ENCODE data around the gene POLR3K. TPM values are rescaled to one million over a fixed set of nuclear protein-coding genes. Genes with fewer than 3 reads are reported as not detected.

The POLR3K gene
- total RNA-seq, 1 donor from 2014 or later = 7.1 TPM

- DNase-seq (ENCODE audit: low spot score) (no peak), ATAC-seq (peak; percentile 58)
- intact Hi-C loops (cut with DNase I) = no loop called here
Measured at GRCh38 chr16:67884-68789, 14.7 kb upstream of the POLR3K start.

DNA sequence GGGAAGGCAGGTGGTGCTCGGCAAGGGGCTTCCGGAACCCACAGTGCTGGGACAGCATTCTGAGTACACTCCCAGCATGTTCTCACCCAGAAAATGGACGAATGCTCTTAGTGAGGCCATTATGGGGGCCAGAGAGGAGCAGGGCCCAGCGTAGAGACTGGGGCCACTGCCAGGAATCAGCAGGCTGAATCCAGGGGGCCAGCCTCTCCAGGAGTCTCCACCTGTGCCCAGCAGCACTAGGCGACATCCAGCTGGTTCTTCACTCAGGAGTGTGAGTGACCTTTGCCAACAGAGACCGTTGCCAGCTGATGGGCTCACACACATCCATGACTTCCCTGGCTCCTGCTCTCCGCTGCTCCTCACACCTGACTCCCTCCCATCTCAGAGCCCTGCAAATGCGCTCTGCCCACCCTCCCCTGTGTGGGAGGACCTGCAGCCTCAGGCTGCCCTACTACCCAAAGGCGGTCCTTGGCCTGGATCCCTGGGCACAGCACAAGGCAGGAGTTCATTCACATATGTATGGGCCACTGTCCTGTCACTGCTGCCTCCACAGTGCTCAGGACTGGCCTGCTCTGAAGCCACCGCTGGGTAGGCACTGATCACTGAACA lies 13.9 kb upstream of the POLR3K start:
- no peak for DNase-seq (ENCODE audit: low spot score)
- intact Hi-C loops (cut with DNase I) = no loop called here
- ATAC-seq = peak; percentile 3

GRCh38 chr16:66309-67182 lies 13.1 kb upstream of the POLR3K start:
- ATAC-seq (no peak), DNase-seq (ENCODE audit: low spot score) (no peak)
- intact Hi-C loops (cut with DNase I) = no loop called here

- intact Hi-C loops (cut with DNase I) = loop anchor here (2.0 kb wide), 1 partner anchor 31 kb away; no protein-coding TSS in a partner anchor
- ATAC-seq = peak; percentile 69
- DNase-seq (ENCODE audit: low spot score) = peak; percentile 91
Measured at GRCh38 chr16:65745-66144, 12.3 kb upstream of the POLR3K start.

DNA sequence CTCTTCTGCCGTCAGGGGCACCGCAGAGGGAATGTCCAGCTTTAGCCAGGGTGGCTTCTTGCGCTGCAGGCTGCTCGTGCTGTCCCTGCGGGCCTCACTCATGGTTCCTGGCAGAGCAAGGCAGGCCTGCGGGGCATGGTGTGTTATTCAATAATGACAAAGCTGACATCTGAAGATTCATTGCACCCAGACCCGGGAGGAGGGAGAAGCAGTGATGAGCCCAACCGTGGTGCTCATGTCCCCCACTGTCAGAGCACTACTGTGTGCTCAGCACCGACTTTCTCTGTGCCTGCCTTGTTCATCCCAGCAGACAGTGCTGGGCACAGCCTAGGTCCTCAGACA lies 11.5 kb upstream of the POLR3K start:
- no peak for ATAC-seq
- no peak for DNase-seq (ENCODE audit: low spot score)
- intact Hi-C loops (cut with DNase I) = loop anchor here (2.0 kb wide), 1 partner anchor 32 kb away; no protein-coding TSS in a partner anchor

DNA sequence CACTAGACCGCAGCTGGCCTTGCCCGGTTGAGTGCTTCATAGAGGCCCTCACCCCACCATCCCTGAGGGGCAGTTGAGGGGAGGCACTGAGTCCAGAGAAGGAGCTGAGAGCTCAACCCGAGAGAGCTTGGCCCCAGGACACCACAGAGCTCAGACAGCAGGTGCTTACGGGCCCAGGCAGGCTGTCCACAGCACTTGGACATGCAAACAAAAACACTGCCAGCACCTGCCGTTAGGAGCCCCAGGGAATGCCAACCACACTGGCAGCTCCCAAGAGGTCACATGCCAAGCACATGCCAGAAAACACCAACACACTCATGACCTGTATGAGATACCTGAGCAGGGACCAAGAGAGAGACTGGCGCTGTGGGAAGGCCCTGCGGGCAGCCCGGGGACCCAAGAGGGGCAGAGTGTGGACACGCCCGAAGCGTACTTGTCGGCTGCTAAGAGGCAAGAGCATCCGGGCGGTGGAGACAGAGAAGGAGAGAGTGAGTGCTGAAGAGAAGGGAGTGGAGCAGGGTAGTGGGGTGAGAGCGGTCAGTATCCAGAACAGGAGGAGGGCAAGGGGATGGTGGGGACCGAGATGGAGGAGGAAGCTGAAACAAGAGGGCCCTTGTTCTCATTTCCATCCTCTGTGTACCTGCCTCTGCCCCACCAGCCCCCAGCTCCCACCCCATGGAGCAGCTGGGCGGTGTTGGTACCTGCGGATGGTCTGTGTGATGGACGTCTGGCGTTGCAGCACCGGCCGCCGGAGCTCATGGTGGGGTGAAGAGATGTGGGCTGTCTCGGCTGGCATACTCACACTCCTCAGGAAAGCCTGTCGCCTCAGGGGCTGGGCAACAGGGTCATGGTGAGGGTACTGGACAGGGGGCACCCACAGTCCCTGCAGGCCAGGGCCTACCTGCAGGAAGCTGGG lies 10.8 kb upstream of the POLR3K start:
- intact Hi-C loops (cut with DNase I) = loop anchor here (2.0 kb wide), 1 partner anchor 33 kb away; no protein-coding TSS in a partner anchor
- ATAC-seq = no peak
- no peak for DNase-seq (ENCODE audit: low spot score)

- intact Hi-C loops (cut with DNase I) = no loop called here
- DNase-seq (ENCODE audit: low spot score) = peak; percentile 55
- no peak for ATAC-seq
Measured at GRCh38 chr16:63466-63865, 10.1 kb upstream of the POLR3K start.

GRCh38 chr16:62968-63391 lies 9.6 kb upstream of the POLR3K start:
- intact Hi-C loops (cut with DNase I) = no loop called here
- ATAC-seq (no peak), DNase-seq (ENCODE audit: low spot score) (peak; percentile 57)

DNA sequence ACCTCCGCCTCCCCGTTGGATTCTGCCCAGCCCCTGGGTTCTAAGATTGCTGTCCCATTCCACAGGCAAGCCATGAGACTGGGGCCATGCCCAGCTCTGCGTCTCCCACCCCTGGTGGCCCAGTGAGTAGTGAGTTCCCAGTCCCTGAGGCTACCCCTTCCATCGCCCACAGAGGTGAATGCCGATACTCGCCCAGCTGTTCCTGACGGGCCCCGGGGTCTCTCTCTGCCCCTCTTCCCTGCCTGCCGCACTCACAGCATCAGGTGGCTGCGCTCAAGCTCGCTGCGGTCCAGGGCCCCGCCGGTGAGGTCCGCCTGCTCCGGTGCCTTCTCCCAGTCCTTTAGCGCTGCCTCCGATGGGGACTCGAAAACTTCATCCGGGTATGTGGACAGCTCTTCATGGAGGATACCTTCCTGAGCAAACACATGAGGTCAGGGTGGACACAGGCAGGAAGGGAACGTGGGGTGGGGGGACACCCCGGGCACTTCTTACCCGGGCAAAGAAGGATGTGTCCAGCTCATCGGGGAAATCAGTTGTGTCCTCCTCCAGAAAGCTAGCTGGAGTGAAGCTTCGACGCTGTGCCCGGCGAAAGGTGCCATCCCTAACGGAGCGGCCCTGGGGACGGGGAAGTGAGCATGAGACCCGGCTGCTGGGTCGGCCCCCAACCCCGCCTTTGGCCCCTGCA lies 9.0 kb upstream of the POLR3K start:
- intact Hi-C loops (cut with DNase I) = no loop called here
- ATAC-seq = no peak
- DNase-seq (ENCODE audit: low spot score) = no peak

GRCh38 chr16:61879-62281 lies 8.5 kb upstream of the POLR3K start:
- no peak for ATAC-seq
- intact Hi-C loops (cut with DNase I) = no loop called here
- peak; percentile 56 for DNase-seq (ENCODE audit: low spot score)

DNA sequence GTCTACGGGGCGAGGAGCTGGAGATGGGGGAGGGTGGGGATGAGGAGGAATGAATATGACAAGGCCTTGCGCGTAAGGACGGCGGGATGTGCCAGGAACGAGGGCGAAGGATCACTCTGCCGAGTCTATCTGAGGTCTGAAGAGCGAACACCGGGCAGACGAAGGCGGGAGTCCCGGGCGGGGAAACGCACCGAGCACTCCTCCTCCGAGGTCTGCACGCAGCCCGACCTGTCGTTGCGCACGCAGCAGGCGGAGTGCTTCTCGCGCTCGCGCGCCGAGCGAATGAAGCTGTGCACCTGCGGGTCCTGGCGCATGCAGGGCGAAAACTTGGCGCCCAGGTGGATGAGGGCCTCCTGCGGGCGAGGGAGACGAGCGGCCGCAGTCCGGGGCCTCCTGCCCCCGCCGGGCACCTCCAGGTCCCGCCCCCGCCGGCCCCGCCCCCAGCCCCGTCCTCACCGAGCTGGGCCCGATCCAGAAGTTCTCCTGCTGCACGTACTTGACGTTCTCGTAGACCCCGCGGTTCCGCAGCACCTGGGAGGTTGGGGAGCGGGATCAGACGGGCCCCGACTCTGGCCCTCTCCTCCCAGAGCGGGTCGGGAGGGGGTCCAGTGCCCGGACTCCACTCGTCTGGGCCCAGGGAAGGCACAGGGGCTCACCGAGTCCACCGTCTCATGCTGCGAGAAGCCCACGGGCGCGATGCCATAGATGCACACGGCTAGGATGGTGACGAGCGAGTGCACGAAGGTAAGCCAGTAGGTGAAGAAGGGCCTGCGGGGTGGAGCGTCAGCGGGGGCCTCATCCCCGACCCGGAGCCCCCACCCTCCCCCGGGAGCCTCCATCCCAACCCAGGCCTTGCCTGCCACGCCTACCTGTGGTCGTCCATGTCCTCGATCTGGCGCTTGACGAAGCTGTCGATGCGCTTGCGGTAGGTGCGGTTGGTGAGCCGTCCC lies 7.8 kb upstream of the POLR3K start:
- intact Hi-C loops (cut with DNase I) = no loop called here
- no peak for ATAC-seq
- DNase-seq (ENCODE audit: low spot score) = peak; percentile 59

DNA sequence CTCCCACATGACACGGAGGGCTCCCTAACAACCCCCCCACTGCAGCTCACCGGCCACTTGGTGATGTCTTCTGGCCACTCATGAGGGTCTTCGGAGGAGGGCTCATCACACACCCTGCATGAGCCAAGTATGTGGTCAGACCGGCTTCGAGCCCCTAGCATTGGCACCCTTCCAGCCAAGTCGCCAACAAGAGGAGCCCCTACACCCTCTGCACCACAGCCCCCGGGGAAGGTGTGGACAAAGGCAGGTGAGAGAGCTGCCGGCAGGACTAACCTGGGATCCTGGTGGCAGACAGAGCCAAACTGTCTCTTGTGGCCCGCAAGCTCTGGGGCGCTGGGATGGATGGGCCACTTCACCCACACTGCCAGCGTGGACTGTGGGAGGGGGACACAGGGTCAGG lies 6.8 kb upstream of the POLR3K start:
- intact Hi-C loops (cut with DNase I) = no loop called here
- ATAC-seq (no peak), DNase-seq (ENCODE audit: low spot score) (no peak)

DNA sequence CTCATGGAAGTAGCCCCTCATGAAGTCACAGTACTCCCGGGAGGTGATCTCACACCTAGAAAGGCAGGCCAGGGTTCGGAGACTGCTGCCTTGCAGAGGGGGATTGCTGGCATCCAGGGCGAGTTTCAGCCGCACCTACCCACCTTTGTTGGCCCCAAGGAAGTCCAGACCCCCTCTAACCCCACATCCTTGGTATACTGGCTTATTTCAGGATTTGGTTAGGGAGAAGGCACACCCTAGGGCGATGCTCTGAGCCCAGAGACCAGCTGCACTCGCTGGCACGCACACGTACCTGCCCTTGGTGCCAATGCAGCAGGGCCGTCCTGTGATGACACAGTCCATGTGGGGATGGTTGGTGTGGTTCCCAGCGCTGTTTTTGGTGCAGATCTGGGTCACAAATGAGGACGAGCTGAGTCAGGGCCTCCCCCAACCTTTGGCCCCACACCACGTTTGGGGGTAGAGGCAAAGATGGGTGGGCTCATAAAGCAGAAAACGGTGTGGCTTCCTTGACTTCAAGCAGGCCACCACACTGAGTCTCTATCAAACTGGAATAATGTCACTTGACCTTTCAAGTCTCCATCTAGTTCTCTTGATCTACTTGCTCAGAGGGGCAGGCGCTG lies 6.1 kb upstream of the POLR3K start:
- DNase-seq (ENCODE audit: low spot score) = no peak
- intact Hi-C loops (cut with DNase I) = no loop called here

DNA sequence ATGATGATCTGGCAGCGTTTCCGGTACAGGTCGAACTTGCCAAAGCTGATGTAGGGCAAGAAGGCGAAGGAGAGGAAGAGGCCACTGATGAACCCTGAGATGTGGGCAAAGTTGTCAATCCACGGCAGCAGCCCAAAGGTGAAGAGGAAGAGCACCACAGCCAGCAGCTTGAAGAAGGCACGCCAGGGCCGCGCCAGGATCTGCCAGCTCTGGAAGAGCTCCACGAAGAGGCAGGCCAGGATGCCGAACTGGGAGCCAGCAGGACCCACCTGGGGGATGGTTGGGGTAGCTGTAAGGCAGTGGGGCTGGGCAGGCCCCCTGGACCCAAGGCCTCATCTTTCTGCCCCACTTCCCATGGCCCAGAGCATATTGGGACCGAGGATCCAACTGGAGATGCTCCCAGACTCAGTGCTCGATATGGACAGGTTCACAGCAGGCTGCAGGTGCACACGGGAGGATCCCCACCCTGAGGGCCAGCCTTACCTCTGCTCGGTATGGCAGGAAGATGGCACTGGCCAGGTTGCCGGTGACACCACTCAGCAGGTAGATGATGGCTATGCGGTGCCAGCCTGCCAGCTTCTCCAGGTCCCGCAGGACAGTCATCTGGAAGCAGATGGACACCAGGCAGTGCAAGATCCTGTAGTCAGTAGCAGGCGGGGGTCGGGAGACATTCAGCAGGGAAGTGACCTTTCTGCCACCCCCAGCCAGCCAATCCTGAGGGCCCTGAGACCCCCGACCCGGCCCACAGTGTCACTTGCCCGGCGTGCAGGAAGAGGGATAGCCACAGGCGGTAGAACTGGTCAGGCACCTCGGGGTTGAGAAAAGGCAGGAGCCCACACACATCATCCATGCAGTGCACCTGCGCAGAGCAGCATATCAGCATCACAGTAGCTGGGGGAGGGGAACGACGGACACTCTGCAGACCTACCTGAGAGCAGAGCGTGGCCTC lies 5.4 kb upstream of the POLR3K start:
- ATAC-seq = no peak

More for the DNA sequence above, 6.1 kb upstream of the POLR3K start:
- no peak for ATAC-seq

GRCh38 chr16:57711-58110 lies 4.3 kb upstream of the POLR3K start:
- ATAC-seq (no peak), DNase-seq (ENCODE audit: low spot score) (no peak)
- intact Hi-C loops (cut with DNase I) = no loop called here

More for the DNA sequence above, 5.4 kb upstream of the POLR3K start:
- intact Hi-C loops (cut with DNase I) = no loop called here
- no peak for DNase-seq (ENCODE audit: low spot score)
